Skeletal muscle tissue (tissue), 4 donors: ENCODE data around the gene EPB41L2. TPM values are rescaled to one million over a fixed set of nuclear protein-coding genes. Genes with fewer than 3 reads are reported as not detected.

Experiments used
- H3K27ac ChIP-seq: one replicate; pipeline ENCODE4 v1.7.0; 2013; ENCODE audit warnings: mild to moderate bottlenecking, low read depth, low read length, inconsistent platforms
- H3K27me3 ChIP-seq, 3 donors: one replicate each; pipeline ENCODE4 v1.7.0; 2013; ENCODE audit warnings: low read length in 3 of 3; ENCODE audit not compliant: control insufficient read depth in 3 of 3, insufficient read depth in 3 of 3
- H3K36me3 ChIP-seq, 3 donors: one replicate each; pipeline ENCODE4 v1.7.0; 2013; ENCODE audit warnings: low read length in 3 of 3; ENCODE audit not compliant: control insufficient read depth in 3 of 3, insufficient read depth in 3 of 3
- H3K4me1 ChIP-seq, 3 donors: one replicate each; pipeline ENCODE4 v1.7.0; 2013; ENCODE audit warnings: low read length in 3 of 3, mild to moderate bottlenecking in 3 of 3; ENCODE audit not compliant: control insufficient read depth in 3 of 3, insufficient read depth in 3 of 3
- H3K4me3 ChIP-seq, 3 donors: one replicate each; pipeline ENCODE4 v1.7.0; 2013; ENCODE audit warnings: low read length in 3 of 3
- H3K9ac ChIP-seq, 3 donors: one replicate each; pipeline ENCODE4 v1.7.0; 2013; ENCODE audit warnings: low read length in 3 of 3, mild to moderate bottlenecking in 3 of 3, moderate library complexity in 2 of 3, low read depth in 1 of 3
- H3K9me3 ChIP-seq, 3 donors: one replicate each; pipeline ENCODE4 v1.7.0; 2013; ENCODE audit warnings: low read length in 3 of 3; ENCODE audit not compliant: control insufficient read depth in 3 of 3
- total RNA-seq: library from RNA; depleted of rRNA; stranded (reverse); fragments of >200 nt; gene quantifications from one replicate; pipeline ENCODE4 v1.2.3, GENCODE V29; 2014
- donor health status: Osteomylitis.

Gene EPB41L2
- total RNA-seq, 1 donor from 2014 or later = 187 TPM

GRCh38 chr6:130853555-130854183, 209.4 kb downstream of the EPB41L2 start:
- Histone ChIP-seq H3K9me3 (no peaks in the 10 kb centered on the region), H3K27me3 (no peaks in the 10 kb centered on the region), H3K4me1 (peaks cover 0 to 6% (median 0%) of the 10 kb centered on the region in 3 donors), H3K27ac (no peak overlapping the region), H3K36me3 (peaks cover 0 to 3% (median 1%) of the 10 kb centered on the region in 3 donors), H3K9ac (no peak overlapping the region), H3K4me3 (no peak overlapping the region)

DNA sequence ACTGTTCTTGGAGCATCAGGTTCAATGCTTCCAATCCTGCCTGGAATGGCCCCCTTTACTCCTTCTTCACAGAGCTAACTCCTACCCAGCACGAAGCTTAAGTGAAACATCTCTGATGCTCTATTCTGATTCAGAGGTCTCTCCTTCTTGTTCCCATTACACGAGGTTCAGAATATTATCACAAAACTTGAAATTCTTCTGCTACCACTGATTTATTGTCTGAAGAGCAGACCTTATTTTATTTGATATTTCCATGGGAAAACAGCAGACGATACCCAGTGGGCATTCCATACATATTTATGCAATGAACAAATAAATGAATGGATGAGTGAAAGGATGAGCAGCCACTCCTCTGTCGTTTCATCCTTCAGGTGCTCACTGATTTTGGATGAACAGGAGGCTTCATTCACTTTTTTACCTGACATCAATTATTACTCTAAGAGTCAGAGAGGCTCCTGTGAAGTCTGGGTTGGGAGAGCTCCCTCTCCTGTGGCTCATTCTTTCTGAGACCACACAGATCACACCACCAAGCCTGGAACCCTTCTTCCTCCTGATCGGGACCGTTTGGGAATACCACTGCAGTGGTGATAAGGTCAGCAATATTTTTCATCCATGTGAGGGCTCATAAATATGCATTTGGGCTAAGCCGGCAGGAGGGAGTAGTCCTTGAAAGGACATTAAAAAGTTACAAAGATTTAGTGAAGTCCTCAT, 210.0 kb downstream of the EPB41L2 start:
- Histone ChIP-seq H3K27me3 (no peaks in the 10 kb centered on the region), H3K9ac (no peak overlapping the region), H3K4me1 (peaks cover 0 to 6% (median 0%) of the 10 kb centered on the region in 3 donors), H3K4me3 (no peak overlapping the region), H3K9me3 (no peaks in the 10 kb centered on the region), H3K36me3 (peaks cover 0 to 1% (median 1%) of the 10 kb centered on the region in 3 donors), H3K27ac (no peak overlapping the region)

DNA sequence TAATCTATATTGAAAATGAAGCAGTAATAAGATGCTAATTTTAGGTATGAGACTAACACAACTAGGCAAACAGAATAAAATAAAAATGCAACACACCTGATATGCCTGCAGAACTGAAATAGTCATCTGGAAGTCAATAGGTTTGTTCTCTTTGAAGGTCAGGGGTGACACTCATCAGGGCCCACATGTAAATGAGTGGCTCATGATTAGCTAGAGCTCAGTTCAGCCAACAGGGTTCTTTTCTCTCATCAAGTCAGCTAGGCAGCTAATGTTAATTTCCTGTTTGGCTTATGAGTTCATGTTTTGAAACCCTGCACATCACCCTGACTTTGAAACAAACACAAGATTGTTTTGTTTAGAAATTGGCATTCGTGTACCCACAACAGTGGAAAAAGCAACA, 212.0 kb downstream of the EPB41L2 start:
- H3K9me3 ChIP-seq = no peaks in the 10 kb centered on the region
- H3K27ac ChIP-seq = no peak overlapping the region
- H3K36me3 ChIP-seq = no peaks in the 10 kb centered on the region
- no peak overlapping the region for H3K9ac ChIP-seq
- no peak overlapping the region for H3K4me3 ChIP-seq
- no peaks in the 10 kb centered on the region for H3K27me3 ChIP-seq
- peaks cover 0 to 6% (median 0%) of the 10 kb centered on the region in 3 donors for H3K4me1 ChIP-seq

DNA sequence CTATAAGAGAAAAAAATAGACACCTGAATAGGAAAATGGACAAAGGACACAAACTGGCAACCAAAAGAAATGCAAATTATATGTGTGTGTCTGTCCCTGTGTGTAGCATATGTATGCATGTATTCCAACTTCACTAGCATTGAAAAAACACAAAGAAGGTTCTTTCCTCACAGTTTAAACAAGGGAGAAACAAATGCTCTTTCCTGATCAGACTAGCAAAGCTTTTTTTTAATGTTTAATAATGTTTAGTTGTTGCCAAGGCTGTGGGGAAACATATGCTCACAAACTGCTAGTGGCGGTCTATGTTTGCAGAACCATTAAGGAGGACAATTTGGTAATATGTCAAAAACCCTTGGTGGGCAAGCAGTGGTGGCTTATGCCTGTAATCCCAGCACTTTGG, 213.5 kb downstream of the EPB41L2 start:
- Histone ChIP-seq H3K4me1 (peaks cover 0 to 6% (median 0%) of the 10 kb centered on the region in 3 donors), H3K9ac (no peak overlapping the region), H3K4me3 (no peak overlapping the region), H3K36me3 (no peaks in the 10 kb centered on the region), H3K9me3 (no peaks in the 10 kb centered on the region), H3K27ac (no peak overlapping the region), H3K27me3 (no peaks in the 10 kb centered on the region)

GRCh38 chr6:130848945-130849344, 214.1 kb downstream of the EPB41L2 start:
- H3K27ac ChIP-seq = no peak overlapping the region
- no peaks in the 10 kb centered on the region for H3K27me3 ChIP-seq
- no peak overlapping the region for H3K4me3 ChIP-seq
- no peaks in the 10 kb centered on the region for H3K36me3 ChIP-seq
- peaks cover 0 to 6% (median 0%) of the 10 kb centered on the region in 3 donors for H3K4me1 ChIP-seq
- no peak overlapping the region for H3K9ac ChIP-seq
- no peaks in the 10 kb centered on the region for H3K9me3 ChIP-seq

- H3K27ac ChIP-seq = no peak overlapping the region
- no peaks in the 10 kb centered on the region for H3K36me3 ChIP-seq
- no peak overlapping the region for H3K9ac ChIP-seq
- no peaks in the 10 kb centered on the region for H3K9me3 ChIP-seq
- H3K4me3 ChIP-seq = no peak overlapping the region
- no peaks in the 10 kb centered on the region for H3K27me3 ChIP-seq
- H3K4me1 ChIP-seq = peaks cover 0 to 2% (median 0%) of the 10 kb centered on the region in 3 donors
These were observed 215.8 kb downstream of the EPB41L2 start for GRCh38 chr6:130847001-130847910.

DNA sequence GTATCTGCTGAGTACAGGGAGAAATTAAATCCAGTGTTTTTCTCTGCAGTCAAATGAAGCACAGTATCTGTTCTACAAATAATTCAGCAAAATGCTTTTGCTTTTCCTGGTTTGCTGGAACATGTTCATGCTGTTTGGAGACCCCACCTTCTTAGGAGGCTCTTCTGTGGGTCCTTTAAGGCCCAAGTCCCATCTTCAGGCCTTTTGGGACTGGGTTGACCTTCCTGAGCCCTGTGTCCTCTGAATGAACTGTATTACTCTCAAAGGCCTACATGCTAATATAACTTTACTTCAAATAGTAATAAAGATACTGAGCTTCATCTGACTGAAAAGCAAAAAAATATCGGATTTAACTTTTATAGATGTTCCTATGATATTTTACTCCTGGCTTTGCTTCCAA, 216.5 kb downstream of the EPB41L2 start:
- H3K4me1 ChIP-seq = no peaks in the 10 kb centered on the region
- no peaks in the 10 kb centered on the region for H3K36me3 ChIP-seq
- H3K4me3 ChIP-seq = no peak overlapping the region
- H3K9me3 ChIP-seq = no peaks in the 10 kb centered on the region
- H3K27me3 ChIP-seq = no peaks in the 10 kb centered on the region
- H3K27ac ChIP-seq = no peak overlapping the region
- no peak overlapping the region for H3K9ac ChIP-seq

- H3K27ac ChIP-seq = no peak overlapping the region
- no peaks in the 10 kb centered on the region for H3K4me1 ChIP-seq
- no peaks in the 10 kb centered on the region for H3K27me3 ChIP-seq
- H3K9me3 ChIP-seq = no peaks in the 10 kb centered on the region
- peaks cover 0 to 2% (median 0%) of the 10 kb centered on the region in 3 donors for H3K36me3 ChIP-seq
- no peak overlapping the region for H3K9ac ChIP-seq
- no peak overlapping the region for H3K4me3 ChIP-seq
These were observed 219.3 kb downstream of the EPB41L2 start for GRCh38 chr6:130843575-130844320.

- peaks cover 0 to 3% (median 0%) of the 10 kb centered on the region in 3 donors for H3K4me1 ChIP-seq
- H3K4me3 ChIP-seq = no peak overlapping the region
- no peak overlapping the region for H3K9ac ChIP-seq
- no peaks in the 10 kb centered on the region for H3K9me3 ChIP-seq
- no peaks in the 10 kb centered on the region for H3K27me3 ChIP-seq
- no peak overlapping the region for H3K27ac ChIP-seq
- peaks cover 0 to 2% (median 0%) of the 10 kb centered on the region in 3 donors for H3K36me3 ChIP-seq
These were observed 221.8 kb downstream of the EPB41L2 start for GRCh38 chr6:130841128-130841728.
